HG03175 (cell line): ENCODE results near the gene PCDH9.
"Not testable (repeated sequence)": the region's sequence is repeated elsewhere in the genome, so short reads cannot be mapped to it uniquely, and the experiment has no call there.

Experiments
- ATAC-seq: cut with Tn5 transposase; IDR thresholded peaks from one replicate; pipeline ENCODE4 v1.9.1; 2021; ENCODE audit warnings: mild to moderate bottlenecking, moderate library complexity; ENCODE audit not compliant: unreplicated experiment

PCDH9 gene

DNA sequence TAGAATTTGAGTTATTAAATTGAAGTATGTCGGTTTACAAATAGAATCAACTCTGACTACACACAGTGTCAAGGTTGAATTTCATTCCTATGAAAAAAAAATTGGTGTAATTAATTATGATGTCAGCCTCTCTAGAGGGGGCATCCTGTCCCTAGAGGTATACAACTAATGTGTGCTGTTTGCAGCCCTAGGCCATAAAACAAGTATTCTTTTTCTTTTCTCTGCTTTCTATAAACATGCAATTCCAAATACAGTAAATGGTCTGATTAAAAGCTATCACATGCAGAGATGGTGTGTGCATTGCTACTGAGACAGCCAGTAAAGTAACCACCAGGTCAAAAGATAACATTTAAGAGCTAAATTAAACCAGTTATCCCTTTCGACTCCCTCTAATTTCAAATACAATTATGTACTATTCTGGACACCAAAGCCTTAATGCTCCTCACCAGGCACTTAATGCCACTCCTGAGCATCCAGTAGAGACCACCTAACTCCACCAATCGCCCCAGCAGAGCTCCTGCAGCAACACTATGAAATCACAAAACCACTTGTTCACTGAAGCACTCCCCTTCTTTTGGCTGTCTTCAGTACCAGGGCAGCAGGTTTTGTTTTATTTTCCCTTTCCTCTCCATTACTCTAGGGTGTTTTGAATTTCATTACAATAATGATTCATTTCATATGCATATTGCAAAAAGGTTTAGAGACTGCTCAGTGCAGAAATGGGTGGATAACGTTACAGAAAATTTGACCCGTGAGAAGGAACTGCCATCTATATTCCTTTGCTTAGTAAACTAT, 426.9 kb downstream of the PCDH9 start:
- no peak for ATAC-seq

- no peak for ATAC-seq
Measured at GRCh38 chr13:66795636-66796035, 434.5 kb downstream of the PCDH9 start.

GRCh38 chr13:66794340-66795031, 435.6 kb downstream of the PCDH9 start:
- ATAC-seq = peak; percentile 60

DNA sequence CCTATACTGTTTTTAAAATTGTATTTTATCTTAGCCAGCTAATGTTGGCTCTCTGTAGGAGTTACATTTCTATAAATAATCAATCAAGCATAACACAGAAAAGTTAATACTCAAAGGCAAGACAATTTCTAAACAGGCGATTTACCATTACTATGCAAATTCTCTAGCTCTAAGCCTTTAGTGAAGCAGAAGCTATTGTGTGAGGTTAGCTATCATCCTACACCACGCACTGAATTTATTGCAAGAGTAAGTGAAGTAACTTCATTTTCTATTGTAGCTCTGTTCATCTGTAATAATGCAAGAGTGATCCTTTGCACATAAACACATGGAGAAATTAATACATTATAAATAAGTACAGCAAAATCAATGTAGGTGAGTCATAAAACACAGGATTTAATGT, 439.3 kb downstream of the PCDH9 start:
- ATAC-seq = no peak

DNA sequence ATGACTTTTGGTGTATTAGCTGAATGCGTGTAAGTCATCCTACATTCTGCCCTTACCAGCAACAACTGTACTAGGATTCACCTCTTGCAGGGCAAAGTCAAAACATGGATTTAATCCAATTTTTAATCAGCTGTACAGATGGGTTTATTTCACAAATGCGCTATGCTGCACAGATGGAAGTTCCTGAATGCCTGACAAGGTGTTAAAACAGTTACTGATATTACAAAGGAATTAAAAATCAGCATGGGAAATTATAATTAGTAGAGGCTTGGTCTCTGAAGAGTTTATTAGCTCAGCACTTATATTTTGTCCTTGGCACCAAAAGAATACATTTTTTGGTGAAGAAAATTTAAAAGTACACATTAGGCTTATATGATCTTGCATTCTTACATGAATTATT, 448.9 kb downstream of the PCDH9 start:
- ATAC-seq = no peak

DNA sequence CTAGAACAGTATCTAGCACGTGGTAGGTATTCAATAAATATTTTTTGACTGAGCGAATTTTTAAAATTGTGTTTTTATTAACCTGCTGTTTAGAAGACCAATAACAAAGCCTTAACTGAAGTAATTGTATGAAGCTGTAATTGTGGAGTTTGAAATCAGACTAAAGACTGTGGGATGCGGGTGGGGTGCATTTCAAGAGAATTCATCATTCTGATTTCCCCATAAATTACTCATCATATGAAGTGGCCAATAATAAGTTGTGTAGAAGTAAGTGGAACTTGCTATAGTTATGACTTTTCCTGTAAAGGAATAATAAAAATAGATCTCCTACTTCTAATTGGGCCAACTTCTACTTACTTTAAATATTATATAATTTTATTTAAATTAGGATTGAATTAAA, 449.3 kb downstream of the PCDH9 start:
- ATAC-seq = no peak

- no peak for ATAC-seq
Measured at GRCh38 chr13:66778461-66778860, 451.7 kb downstream of the PCDH9 start.

DNA sequence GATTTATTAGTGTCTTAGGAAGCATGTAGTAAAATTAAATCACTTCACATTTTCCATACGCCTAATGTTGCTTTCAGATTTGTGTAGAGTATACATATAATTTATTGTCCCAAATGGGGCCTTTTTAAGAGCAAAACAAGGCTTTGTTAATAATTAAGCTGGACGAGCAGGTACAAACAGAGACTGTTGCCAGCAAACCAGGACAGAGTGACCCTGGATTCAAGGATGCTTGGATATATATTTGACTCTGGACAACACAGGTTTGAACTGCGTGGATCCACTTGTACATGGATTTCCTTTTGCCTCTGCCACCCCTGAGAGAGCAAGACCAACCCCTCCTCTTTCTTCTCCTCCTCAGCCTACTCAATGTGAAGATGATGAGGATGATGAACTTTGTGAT, 454.9 kb downstream of the PCDH9 start:
- no peak for ATAC-seq

DNA sequence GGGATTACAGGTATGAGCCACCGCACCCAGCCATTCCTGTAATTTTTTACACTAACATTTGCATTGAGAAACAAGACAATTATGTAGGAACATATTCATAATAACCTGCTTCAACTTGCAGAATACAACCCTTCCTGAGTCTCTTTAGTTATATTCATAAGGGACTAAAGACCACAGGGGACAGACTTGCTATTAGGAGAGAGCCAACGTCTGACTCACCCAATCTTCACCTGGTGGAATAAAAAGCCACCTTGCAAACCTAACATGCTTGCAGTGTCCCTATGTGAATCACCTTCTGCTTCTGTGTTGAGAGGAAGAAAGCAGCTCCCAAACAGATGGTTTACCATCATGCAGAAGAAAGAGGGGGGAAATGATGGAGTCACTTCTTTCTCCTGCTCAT, 456.1 kb downstream of the PCDH9 start:
- ATAC-seq = no peak

GRCh38 chr13:66765559-66765958, 464.6 kb downstream of the PCDH9 start:
- ATAC-seq = no peak

- ATAC-seq = not testable (repeated sequence)
Measured at GRCh38 chr13:66760678-66761077, 469.5 kb downstream of the PCDH9 start.

- ATAC-seq = no peak
Measured at GRCh38 chr13:66759919-66760318, 470.2 kb downstream of the PCDH9 start.

- peak; percentile 83 for ATAC-seq
Measured at GRCh38 chr13:66751691-66752090, 478.4 kb downstream of the PCDH9 start.

- no peak for ATAC-seq
Measured at GRCh38 chr13:66748712-66749111, 481.4 kb downstream of the PCDH9 start.

DNA sequence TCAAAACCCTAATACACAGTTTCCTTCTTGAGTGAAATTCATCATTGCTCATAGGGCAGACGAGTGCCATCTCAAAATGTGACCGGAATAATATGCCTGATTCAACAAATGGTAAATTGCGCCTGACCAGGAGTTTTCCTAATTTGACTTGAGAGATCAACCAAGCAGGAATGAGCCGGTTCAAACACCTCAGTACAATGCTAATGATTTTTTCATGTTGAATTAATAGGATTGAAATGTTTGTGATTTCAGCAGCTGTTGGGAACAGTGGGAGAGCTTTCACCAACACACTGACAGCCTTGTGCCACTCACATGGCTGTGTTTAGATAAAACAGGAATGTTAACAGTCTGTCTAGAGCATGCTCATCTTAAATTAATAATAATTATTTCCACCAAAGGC, 484.8 kb downstream of the PCDH9 start:
- no peak for ATAC-seq

- ATAC-seq = no peak
Measured at GRCh38 chr13:66723576-66723975, 506.6 kb downstream of the PCDH9 start.

DNA sequence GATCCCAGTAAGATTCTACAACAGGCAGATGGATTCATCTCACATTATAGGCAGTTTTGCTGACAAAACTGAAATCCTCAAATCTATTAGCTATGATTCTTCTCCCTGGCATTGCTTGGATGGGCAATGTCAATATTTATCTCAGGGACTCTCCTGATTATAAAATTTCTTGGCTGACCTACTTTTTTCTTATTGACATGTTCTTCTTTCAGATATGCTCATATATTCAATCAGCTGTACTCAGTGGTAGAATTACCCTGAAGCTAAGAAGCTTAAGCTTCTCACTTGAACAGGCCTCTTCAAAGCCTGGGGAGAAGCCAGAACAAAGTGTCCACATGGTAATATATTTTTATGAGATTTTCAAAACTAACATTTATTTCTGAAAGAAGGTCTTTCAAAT, 513.6 kb downstream of the PCDH9 start:
- no peak for ATAC-seq

GRCh38 chr13:66714795-66715194, 515.3 kb downstream of the PCDH9 start:
- ATAC-seq = no peak

- ATAC-seq = no peak
Measured at GRCh38 chr13:66704110-66704509, 526.0 kb downstream of the PCDH9 start.

DNA sequence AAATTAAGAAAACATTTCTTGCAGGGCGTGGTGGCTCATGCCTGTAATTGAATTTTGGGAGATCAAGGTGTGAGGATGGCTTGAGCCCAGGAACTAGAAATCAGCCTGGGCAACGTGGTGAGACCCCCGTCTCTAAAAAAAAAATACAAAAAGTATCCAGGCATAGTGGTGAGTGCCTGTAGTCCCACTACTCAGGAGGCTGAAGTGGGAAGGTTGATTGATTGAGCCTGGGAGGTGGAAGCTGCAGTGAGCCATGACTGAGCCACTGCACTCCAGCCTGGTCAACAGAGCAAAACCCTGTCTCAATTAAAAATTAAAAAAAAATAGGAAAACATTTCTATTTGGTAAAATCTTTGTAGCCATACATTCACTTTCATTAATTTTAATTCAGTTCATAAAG, 526.5 kb downstream of the PCDH9 start:
- ATAC-seq = no peak

DNA sequence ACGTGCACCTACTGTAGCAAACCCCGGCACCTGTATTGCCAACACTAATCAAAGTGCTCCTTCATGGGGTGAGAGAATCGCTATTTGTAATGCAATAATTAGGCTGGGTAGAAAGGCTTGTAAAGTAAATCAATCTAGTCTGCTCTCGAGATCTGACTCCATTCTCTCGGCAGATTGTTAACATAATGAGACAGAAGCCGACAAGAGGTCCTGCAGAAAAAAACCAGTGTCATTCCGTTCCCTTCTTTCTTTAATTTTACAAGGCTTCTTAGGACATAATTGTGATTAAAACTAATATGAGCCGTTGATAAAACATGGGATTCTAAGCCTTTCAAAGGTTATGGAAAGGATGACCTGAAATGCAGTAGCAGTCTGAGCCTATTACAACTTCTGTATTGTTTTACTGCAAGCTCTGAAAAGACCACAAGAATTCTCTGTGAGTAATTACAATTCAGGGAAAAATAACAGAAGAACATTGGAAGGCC, 530.0 kb downstream of the PCDH9 start:
- no peak for ATAC-seq

DNA sequence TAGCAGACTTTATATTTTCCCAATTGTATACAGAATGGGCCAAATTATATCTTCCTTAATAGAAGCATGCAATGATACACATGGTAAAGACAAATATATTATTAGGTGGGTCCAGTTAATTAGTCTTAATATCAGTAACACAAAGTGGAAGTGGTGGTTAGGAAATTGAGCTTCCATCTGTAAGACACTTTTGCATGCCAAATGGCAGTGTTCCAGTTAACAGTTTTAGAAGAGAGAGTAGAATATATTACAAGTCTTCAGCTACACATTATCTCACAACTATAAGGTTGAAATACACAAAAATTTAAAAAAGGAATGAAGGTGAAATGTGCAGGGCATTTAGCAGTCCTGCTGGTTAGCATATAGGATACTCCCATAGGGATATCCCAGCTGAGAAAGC, 536.5 kb downstream of the PCDH9 start:
- no peak for ATAC-seq
